HUES6 (cell line): ENCODE data around the gene KNTC1.
"Not testable (repeated sequence)": the region's sequence is repeated elsewhere in the genome, so short reads cannot be mapped to it uniquely, and the experiment has no call there.

Experiments
- H3K27ac ChIP-seq: 2 replicates; pipeline ENCODE4 v1.7.0; 2013; ENCODE audit warnings: low read depth, mild to moderate bottlenecking, low read length, inconsistent platforms
- H3K27me3 ChIP-seq: 2 replicates; pipeline ENCODE4 v1.6.1; 2013; ENCODE audit warnings: low read length; ENCODE audit not compliant: control insufficient read depth, insufficient read depth
- H3K36me3 ChIP-seq: 2 replicates; pipeline ENCODE4 v1.6.1; 2013; ENCODE audit warnings: low read length; ENCODE audit not compliant: control insufficient read depth, insufficient read depth
- H3K4me1 ChIP-seq: 2 replicates; pipeline ENCODE4 v1.6.1; 2013; ENCODE audit warnings: low read length; ENCODE audit not compliant: control insufficient read depth, insufficient read depth
- H3K4me3 ChIP-seq: 2 replicates; pipeline ENCODE4 v1.5.1; 2013; ENCODE audit warnings: low read depth, low read length
- H3K9ac ChIP-seq: one replicate; pipeline ENCODE4 v1.6.1; 2013; ENCODE audit warnings: mild to moderate bottlenecking, low read length
- H3K9me3 ChIP-seq: 2 replicates; pipeline ENCODE4 v1.6.1; 2013; ENCODE audit warnings: low read depth, low read length; ENCODE audit not compliant: control insufficient read depth, insufficient read depth

Gene KNTC1

GRCh38 chr12:122513028-122513427, 14.0 kb upstream of the KNTC1 start:
- H3K27me3 ChIP-seq, H3K4me1 ChIP-seq, H3K9ac ChIP-seq, H3K27ac ChIP-seq, H3K4me3 ChIP-seq, H3K9me3 ChIP-seq: not testable (repeated sequence)
- peaks cover 97% of the 10 kb centered on the region for H3K36me3 ChIP-seq

DNA sequence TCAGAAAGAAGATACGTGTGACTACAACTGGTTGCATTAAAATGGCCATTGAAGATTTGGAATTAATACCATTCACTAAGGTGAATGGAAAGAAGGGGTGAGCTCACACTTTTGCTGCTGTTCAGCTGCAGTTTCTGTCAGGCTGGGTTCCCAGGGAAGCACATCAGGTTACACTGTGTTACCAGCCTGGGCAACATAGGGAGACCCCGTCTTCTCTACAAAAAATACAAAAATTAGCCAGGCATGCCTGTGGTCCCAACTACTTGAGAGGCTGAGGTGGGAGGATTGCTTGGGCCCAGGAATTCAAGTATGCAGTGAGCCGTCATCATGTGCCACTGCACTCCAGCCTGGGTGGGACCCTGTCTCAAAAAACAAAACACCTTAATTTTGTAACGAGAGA, 13.4 kb upstream of the KNTC1 start:
- Histone ChIP-seq H3K9me3 (no peaks in the 10 kb centered on the region), H3K27ac (no peak overlapping the region), H3K4me1 (no peaks in the 10 kb centered on the region), H3K27me3 (no peaks in the 10 kb centered on the region), H3K9ac (no peak overlapping the region), H3K4me3 (no peak overlapping the region), H3K36me3 (peaks cover 97% of the 10 kb centered on the region)

DNA sequence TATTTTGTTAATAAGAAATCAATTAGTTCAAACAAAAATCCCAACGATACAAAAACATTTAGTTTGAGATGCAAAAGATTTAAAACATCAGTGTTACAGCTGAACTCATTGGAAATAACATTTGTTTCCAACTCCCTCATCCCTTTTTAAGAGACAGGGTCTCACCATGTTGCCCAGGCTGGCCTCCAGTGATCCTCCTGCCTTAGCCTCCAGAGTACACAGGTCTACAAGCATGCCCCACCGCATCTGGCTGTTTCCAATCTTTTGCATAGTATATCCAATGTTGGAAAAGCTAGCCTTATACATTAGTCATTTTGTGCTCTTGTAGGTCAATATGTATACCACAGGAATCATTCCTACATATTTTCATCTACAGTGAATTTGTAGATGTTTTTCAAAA, 11.8 kb upstream of the KNTC1 start:
- Histone ChIP-seq H3K27me3 (no peaks in the 10 kb centered on the region), H3K9me3 (no peaks in the 10 kb centered on the region), H3K36me3 (peaks cover 97% of the 10 kb centered on the region), H3K27ac (no peak overlapping the region), H3K4me3 (no peak overlapping the region), H3K4me1 (no peaks in the 10 kb centered on the region), H3K9ac (no peak overlapping the region)

GRCh38 chr12:122516544-122517361, 10.3 kb upstream of the KNTC1 start:
- Histone ChIP-seq H3K9me3 (no peaks in the 10 kb centered on the region), H3K9ac (no peak overlapping the region), H3K36me3 (peaks cover 97% of the 10 kb centered on the region), H3K27me3 (no peaks in the 10 kb centered on the region), H3K4me1 (no peaks in the 10 kb centered on the region), H3K27ac (no peak overlapping the region), H3K4me3 (no peak overlapping the region)

- H3K4me3 ChIP-seq: no peak overlapping the region
- H3K27ac ChIP-seq: no peak overlapping the region
- H3K9me3 ChIP-seq: no peaks in the 10 kb centered on the region
- H3K9ac ChIP-seq: no peak overlapping the region
- H3K4me1 ChIP-seq: no peaks in the 10 kb centered on the region
- no peaks in the 10 kb centered on the region for H3K27me3 ChIP-seq
- peaks cover 97% of the 10 kb centered on the region for H3K36me3 ChIP-seq
Observed at GRCh38 chr12:122517877-122518276, 9.2 kb upstream of the KNTC1 start.

DNA sequence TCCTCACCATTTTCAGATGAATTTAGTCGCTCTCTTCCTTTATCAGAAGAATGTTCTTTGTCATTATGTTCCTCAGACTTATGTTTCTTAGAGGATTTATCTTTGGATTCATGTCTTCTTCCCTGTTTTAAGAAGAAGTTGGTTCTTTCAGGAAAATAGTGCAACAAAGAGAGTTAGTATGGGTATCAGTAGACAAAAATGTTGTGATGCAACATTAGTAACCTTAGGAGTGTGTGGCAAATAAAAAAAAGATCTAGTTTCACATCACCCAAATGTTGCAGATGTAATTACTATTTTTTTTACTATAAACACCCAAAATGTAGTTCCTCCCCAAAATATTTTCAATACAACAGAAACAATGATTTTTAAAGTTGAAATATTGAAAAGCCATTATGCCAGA, 8.1 kb upstream of the KNTC1 start:
- Histone ChIP-seq H3K27ac (no peak overlapping the region), H3K4me3 (no peak overlapping the region), H3K9me3 (no peaks in the 10 kb centered on the region), H3K27me3 (no peaks in the 10 kb centered on the region), H3K36me3 (peaks cover 99% of the 10 kb centered on the region), H3K9ac (no peak overlapping the region), H3K4me1 (peaks cover 4% of the 10 kb centered on the region)

- peaks cover 9% of the 10 kb centered on the region for H3K4me1 ChIP-seq
- peaks cover 100% of the 10 kb centered on the region for H3K36me3 ChIP-seq
- H3K27me3 ChIP-seq: no peaks in the 10 kb centered on the region
- H3K27ac ChIP-seq: no peak overlapping the region
- no peak overlapping the region for H3K9ac ChIP-seq
- no peaks in the 10 kb centered on the region for H3K9me3 ChIP-seq
- H3K4me3 ChIP-seq: no peak overlapping the region
Observed at GRCh38 chr12:122519418-122519817, 7.6 kb upstream of the KNTC1 start.

DNA sequence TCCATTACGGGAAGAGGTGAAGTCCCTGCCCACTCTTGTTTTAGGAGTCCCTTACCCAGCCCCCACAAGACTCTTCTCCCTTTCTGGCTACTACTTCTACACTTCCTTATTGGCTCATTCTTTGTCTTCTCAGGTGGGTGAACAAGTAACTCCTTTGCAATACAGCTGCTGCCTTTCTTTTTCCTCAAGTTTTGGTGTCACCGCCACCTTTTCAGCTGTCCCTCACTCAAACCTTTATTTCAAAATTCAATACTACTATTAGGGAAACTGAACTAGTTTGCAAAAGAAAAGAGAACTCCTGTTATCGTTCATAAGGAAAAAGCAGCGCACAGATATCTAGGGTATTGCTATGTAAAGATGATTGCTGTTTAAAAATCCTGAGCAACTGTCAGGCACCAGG, 6.4 kb upstream of the KNTC1 start:
- H3K36me3 ChIP-seq: peaks cover 96% of the 10 kb centered on the region
- H3K27ac ChIP-seq: no peak overlapping the region
- H3K4me1 ChIP-seq: peaks cover 10% of the 10 kb centered on the region
- no peaks in the 10 kb centered on the region for H3K27me3 ChIP-seq
- no peaks in the 10 kb centered on the region for H3K9me3 ChIP-seq
- H3K4me3 ChIP-seq: no peak overlapping the region
- H3K9ac ChIP-seq: no peak overlapping the region

DNA sequence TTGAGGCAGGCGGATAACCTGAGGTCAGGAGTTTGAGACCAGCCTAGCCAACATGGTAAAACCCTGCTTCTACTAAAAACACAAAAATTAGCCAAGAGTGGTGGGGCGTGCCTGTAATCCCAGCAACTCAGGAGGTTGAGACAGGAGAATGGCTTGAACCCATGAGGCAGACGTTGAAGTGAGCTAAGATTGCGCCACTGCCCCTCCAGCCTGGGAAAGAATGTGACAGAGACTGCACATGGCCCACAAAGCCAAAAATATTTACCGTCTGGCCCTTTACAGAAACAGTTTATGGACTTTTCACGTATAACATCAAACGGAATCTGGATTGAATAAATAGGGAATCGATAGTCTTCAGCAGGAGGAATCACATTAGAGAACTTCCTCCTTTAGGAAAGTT, 3.8 kb upstream of the KNTC1 start:
- Histone ChIP-seq H3K9me3 (no peaks in the 10 kb centered on the region), H3K27me3 (no peaks in the 10 kb centered on the region), H3K36me3 (peaks cover 75% of the 10 kb centered on the region), H3K4me1 (peaks cover 10% of the 10 kb centered on the region), H3K4me3 (peak overlapping the region; percentile 94; the same call in 1 of the 2 replicates), H3K9ac (peak overlapping the region; percentile 45), H3K27ac (no peak overlapping the region)

GRCh38 chr12:122523846-122524718, 3.0 kb upstream of the KNTC1 start:
- H3K27ac ChIP-seq: peak overlapping the region; percentile 51
- peaks cover 68% of the 10 kb centered on the region for H3K36me3 ChIP-seq
- H3K9ac ChIP-seq: peak overlapping the region; percentile 51
- no peaks in the 10 kb centered on the region for H3K9me3 ChIP-seq
- peaks cover 10% of the 10 kb centered on the region for H3K4me1 ChIP-seq
- peak overlapping the region; percentile 94 for H3K4me3 ChIP-seq
- H3K27me3 ChIP-seq: no peaks in the 10 kb centered on the region

GRCh38 chr12:122527478-122527944, 462 bp downstream of the KNTC1 start:
- H3K36me3 ChIP-seq: peaks cover 52% of the 10 kb centered on the region
- no peaks in the 10 kb centered on the region for H3K9me3 ChIP-seq
- H3K4me1 ChIP-seq: peaks cover 10% of the 10 kb centered on the region
- H3K27ac ChIP-seq: peak overlapping the region; percentile 67
- peak overlapping the region; percentile 91 for H3K9ac ChIP-seq
- H3K27me3 ChIP-seq: no peaks in the 10 kb centered on the region
- peak overlapping the region; percentile 79 for H3K4me3 ChIP-seq
